B cell (primary cell): ENCODE measurements around the gene STX4. TPM values are rescaled to one million over a fixed set of nuclear protein-coding genes. Genes with fewer than 3 reads are reported as not detected.

ENCODE experiments used
- ATAC-seq: fragments of 200-7000 bp; cut with Tn5 transposase; one replicate; pipeline ENCODE4 v1.10.0; 2021; ENCODE audit warnings: low read depth, mild to moderate bottlenecking, moderate number of reproducible peaks, moderate library complexity
- CTCF ChIA-PET: fragments of 350-600 bp; sonication (Branson Sonifier 250); formaldehyde crosslinking; loops from one replicate; lab custom pipeline; 2021; ENCODE audit warnings: antibody characterized with exemption, inconsistent platforms; lab: Charles Lee
- POLR2A ChIA-PET: fragments of 350-600 bp; sonication (Branson Sonifier 250); formaldehyde crosslinking; loops from one replicate; lab custom pipeline; 2021; ENCODE audit warnings: antibody characterized with exemption; lab: Charles Lee
- DNase-seq: peaks from one replicate; pipeline ENCODE4 v3.0.0; 2013
- H2AFZ ChIP-seq: 2 replicates; pipeline ENCODE4 v1.6.1; 2012; ENCODE audit warnings: mild to moderate bottlenecking, low read depth, low read length; ENCODE audit not compliant: insufficient read depth, poor library complexity, severe bottlenecking
- H3K27ac ChIP-seq, 2 donors: 1 replicate in 1 of 2; 2 replicates in 1 of 2; pipeline ENCODE4 v1.5.1; 2012 to 2013; ENCODE audit warnings: low read length in 2 of 2, mild to moderate bottlenecking in 2 of 2, moderate library complexity in 1 of 2
- H3K27me3 ChIP-seq, 4 experiments: fragments of 200-600 bp in 1 of 4; sonication (generic) in 1 of 4; replicated peaks in 1 of 4; 1 replicate in 2 of 4; 2 replicates in 2 of 4; pipeline versions ENCODE4 v1.6.1 to v1.7.0; 2013 to 2016; ENCODE audit warnings: low read length in 3 of 4, mild to moderate bottlenecking in 2 of 4, mixed read lengths in 1 of 4, moderate library complexity in 1 of 4; ENCODE audit not compliant: insufficient read depth in 4 of 4, control insufficient read depth in 3 of 4; ENCODE audit errors: control extremely low read depth in 1 of 4
- H3K36me3 ChIP-seq, 2 experiments: replicated peaks in 1 of 2; 1 replicate in 1 of 2; 2 replicates in 1 of 2; pipeline versions ENCODE4 v1.6.1 to v1.7.1; 2013; ENCODE audit warnings: low read length in 1 of 2; ENCODE audit not compliant: insufficient read depth in 2 of 2, control insufficient read depth in 1 of 2; ENCODE audit errors: control extremely low read depth in 1 of 2, extremely low read depth in 1 of 2
- H3K4me1 ChIP-seq, 2 donors: fragments of 200-600 bp in 1 of 2; sonication (generic) in 1 of 2; 1 replicate in 1 of 2; 2 replicates in 1 of 2; pipeline versions ENCODE4 v1.5.1 to v1.6.1; 2013 to 2017; ENCODE audit warnings: low read length in 2 of 2; ENCODE audit not compliant: control insufficient read depth in 2 of 2, insufficient read depth in 2 of 2
- H3K4me2 ChIP-seq: replicated peaks from 2 replicates; pipeline ENCODE3; 2012; ENCODE audit warnings: mild to moderate bottlenecking, low read depth, low read length; ENCODE audit not compliant: poor library complexity, severe bottlenecking
- H3K4me3 ChIP-seq, 5 experiments: fragments of 200-600 bp in 1 of 5; sonication (generic) in 1 of 5; 1 replicate in 3 of 5; 2 replicates in 2 of 5; pipeline versions ENCODE4 v1.5.1 to v1.7.0; 2011 to 2016; ENCODE audit warnings: low read length in 4 of 5, mild to moderate bottlenecking in 4 of 5, low read depth in 2 of 5, control low read depth in 1 of 5, moderate library complexity in 1 of 5; ENCODE audit not compliant: insufficient read depth in 1 of 5; ENCODE audit errors: control extremely low read depth in 1 of 5, extremely low read depth in 1 of 5
- H3K79me2 ChIP-seq: fragments of 200-600 bp; sonication (generic); one replicate; pipeline ENCODE4 v1.6.0; 2016; ENCODE audit warnings: low read length; ENCODE audit not compliant: control insufficient read depth, insufficient read depth
- H3K9ac ChIP-seq: fragments of 200-600 bp; sonication (generic); 2 replicates; pipeline ENCODE4 v1.6.1; 2017; ENCODE audit warnings: mild to moderate bottlenecking, low read length, moderate library complexity
- H3K9me3 ChIP-seq, 3 donors: one replicate each; pipeline versions ENCODE4 v1.6.1 to v1.7.1; 2013; ENCODE audit warnings: low read length in 2 of 3; ENCODE audit not compliant: control insufficient read depth in 2 of 3, insufficient read depth in 1 of 3; ENCODE audit errors: control extremely low read depth in 1 of 3
- H4K20me1 ChIP-seq: 2 replicates; pipeline ENCODE4 v1.6.0; 2012; ENCODE audit warnings: mild to moderate bottlenecking, low read length; ENCODE audit not compliant: insufficient read depth, control insufficient read depth, poor library complexity, severe bottlenecking
- H3K27ac Mint-ChIP-seq: one replicate; pipeline ENCODE4 v1.8.0; 2021; ENCODE audit warnings: mixed read lengths
- H3K27me3 Mint-ChIP-seq: one replicate; pipeline ENCODE4 v1.8.0; 2021; ENCODE audit warnings: mixed read lengths
- H3K4me1 Mint-ChIP-seq: one replicate; pipeline ENCODE4 v1.8.0; 2021; ENCODE audit warnings: mixed read lengths
- H3K4me3 Mint-ChIP-seq: one replicate; pipeline ENCODE4 v1.8.0; 2021; ENCODE audit warnings: mixed read lengths
- H3K9me3 Mint-ChIP-seq: one replicate; pipeline ENCODE4 v1.8.0; 2022; ENCODE audit warnings: mixed read lengths; ENCODE audit not compliant: insufficient read depth
- EZH2 ChIP-seq: IDR thresholded peaks from 2 replicates; pipeline ENCODE4 v1.6.1; 2012; ENCODE audit warnings: borderline replicate concordance, low read depth, mild to moderate bottlenecking, moderate library complexity, low read length; ENCODE audit not compliant: insufficient read depth, poor library complexity, severe bottlenecking
- WGBS: methylation state at CpG from one replicate; pipeline ENCODE4 v1.1.5; 2013; ENCODE audit warnings: missing lambda C conversion rate; ENCODE audit not compliant: insufficient coverage; 5-methylcytosine and 5-hydroxymethylcytosine counted together
- intact Hi-C: fragments of 100-400 bp; cut with micrococcal nuclease; formaldehyde crosslinking; loops from one replicate; pipeline ENCODE4 v1.10.0; 2022
- polyA plus RNA-seq: library from polyadenylated mRNA; depleted of rRNA; stranded (reverse); fragments of >200 nt; gene quantifications from 2 replicates; pipeline ENCODE4 v1.2.3, GENCODE V29; 2012
- total RNA-seq, 2 donors: library from RNA; stranded (reverse); fragments of 120-200 nt in 1 of 2; gene quantifications; 1 replicate in 1 of 2; 2 replicates in 1 of 2; pipeline versions ENCODE4 v1.2.3 to v1.2.4, GENCODE V29; 2013 to 2022
- TF ChIP-seq, protein P1 (sequence below): fragments of 200-600 bp; IDR thresholded peaks from one replicate; pipeline ENCODE4 v1.8.0; 2022; ENCODE audit warnings: antibody characterized with exemption, mild to moderate bottlenecking

Gene STX4
- total and polyA plus RNA-seq, 2 donors (not counting 1 experiment from before 2014, with no cell fraction given), result 120 to 133 TPM

DNA sequence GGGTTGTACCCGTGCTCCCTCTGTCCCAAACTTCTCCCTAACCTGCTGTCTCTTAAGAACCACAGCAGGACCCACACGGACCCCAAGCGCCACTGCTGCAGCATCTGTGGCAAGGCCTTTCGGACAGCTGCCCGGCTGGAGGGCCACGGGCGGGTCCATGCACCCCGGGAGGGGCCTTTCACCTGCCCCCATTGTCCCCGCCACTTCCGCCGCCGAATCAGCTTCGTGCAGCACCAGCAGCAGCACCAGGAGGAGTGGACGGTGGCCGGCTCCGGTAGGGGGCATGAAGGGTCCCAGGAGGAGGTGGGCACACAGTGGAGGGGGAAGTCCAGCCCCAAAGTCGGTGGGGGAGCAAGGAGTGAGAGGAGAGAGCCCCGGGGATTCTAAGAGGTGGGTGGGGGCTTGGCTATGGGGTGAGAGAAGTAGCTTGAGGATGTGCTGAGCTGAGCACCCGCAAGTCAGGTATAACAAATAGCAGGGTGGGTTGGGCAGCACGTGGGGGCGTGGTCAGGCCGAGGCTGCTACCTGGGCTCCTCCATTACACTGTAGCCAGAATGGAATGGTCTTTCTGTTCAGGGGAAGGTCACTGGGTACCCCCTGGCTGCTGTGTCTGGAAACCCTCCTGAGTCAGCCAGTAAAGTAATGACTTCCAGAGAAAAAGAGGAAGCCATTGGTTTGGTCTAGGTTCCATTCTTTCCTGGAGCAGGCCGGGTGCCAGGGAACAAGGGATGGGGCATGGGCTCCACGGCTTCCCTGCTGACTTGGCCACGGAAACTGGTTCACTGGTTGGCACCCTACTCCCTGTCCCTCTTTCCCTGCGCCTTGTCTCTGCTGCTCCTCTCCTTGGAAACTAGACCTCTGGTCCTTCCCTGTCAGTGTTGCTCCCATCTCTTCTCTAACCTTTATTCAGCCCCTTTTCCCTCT, 48.3 kb downstream of the STX4 start:
- TF ChIP-seq, protein P1, sequence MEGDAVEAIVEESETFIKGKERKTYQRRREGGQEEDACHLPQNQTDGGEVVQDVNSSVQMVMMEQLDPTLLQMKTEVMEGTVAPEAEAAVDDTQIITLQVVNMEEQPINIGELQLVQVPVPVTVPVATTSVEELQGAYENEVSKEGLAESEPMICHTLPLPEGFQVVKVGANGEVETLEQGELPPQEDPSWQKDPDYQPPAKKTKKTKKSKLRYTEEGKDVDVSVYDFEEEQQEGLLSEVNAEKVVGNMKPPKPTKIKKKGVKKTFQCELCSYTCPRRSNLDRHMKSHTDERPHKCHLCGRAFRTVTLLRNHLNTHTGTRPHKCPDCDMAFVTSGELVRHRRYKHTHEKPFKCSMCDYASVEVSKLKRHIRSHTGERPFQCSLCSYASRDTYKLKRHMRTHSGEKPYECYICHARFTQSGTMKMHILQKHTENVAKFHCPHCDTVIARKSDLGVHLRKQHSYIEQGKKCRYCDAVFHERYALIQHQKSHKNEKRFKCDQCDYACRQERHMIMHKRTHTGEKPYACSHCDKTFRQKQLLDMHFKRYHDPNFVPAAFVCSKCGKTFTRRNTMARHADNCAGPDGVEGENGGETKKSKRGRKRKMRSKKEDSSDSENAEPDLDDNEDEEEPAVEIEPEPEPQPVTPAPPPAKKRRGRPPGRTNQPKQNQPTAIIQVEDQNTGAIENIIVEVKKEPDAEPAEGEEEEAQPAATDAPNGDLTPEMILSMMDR, result no peak
- no peak for TF ChIP-seq EZH2
- H3K4me1 ChIP-seq, result peaks cover 0 to 4% of the 10 kb centered on the region in 2 donors
- intact Hi-C loops, result no loop called here
- no peaks in the 10 kb centered on the region for H3K9me3 Mint-ChIP-seq
- peaks cover 69% of the 10 kb centered on the region for H3K79me2 ChIP-seq
- peaks cover 77% of the 10 kb centered on the region for H4K20me1 ChIP-seq
- H3K4me2 ChIP-seq, result no peak overlapping the region
- no peaks in the 10 kb centered on the region for H3K27me3 ChIP-seq
- H3K27ac ChIP-seq, result no peak overlapping the region
- H3K4me1 Mint-ChIP-seq, result peaks cover 14% of the 10 kb centered on the region
- H3K9me3 ChIP-seq, result no peaks in the 10 kb centered on the region
- WGBS, result 96% methylated on average over 26 of the region's 26 CpGs
- no peak overlapping the region for H3K27ac Mint-ChIP-seq
- no peak overlapping the region for H3K4me3 ChIP-seq
- DNase-seq (no peak), ATAC-seq (no peak)
- CTCF ChIA-PET, result no interaction called here
- H3K4me3 Mint-ChIP-seq, result no peak overlapping the region
- H3K9ac ChIP-seq, result no peak overlapping the region
- H3K36me3 ChIP-seq, result peaks cover 0 to 60% of the 10 kb centered on the region in 2 experiments
- POLR2A ChIA-PET, result no interaction called here
- no peaks in the 10 kb centered on the region for H3K27me3 Mint-ChIP-seq
- H2AFZ ChIP-seq, result no peak overlapping the region
